Mesenchymal stem cell (in vitro differentiated cells and primary cell): ENCODE results near the gene HTR3D.

Experiments
- DNase-seq: peaks from one replicate; pipeline ENCODE4 v3.0.0-alpha.2; 2013
- H2AFZ ChIP-seq: one replicate; pipeline ENCODE4 v1.6.1; 2013; ENCODE audit warnings: low read depth, mild to moderate bottlenecking, control low read depth, inconsistent platforms, low read length, moderate library complexity
- H2AK5ac ChIP-seq: 2 replicates; pipeline ENCODE4 v1.6.1; 2013; ENCODE audit warnings: low read length, moderate library complexity, mild to moderate bottlenecking, inconsistent platforms; ENCODE audit not compliant: severe bottlenecking
- H2BK120ac ChIP-seq: one replicate; pipeline ENCODE4 v1.6.1; 2013; ENCODE audit warnings: low read depth, mild to moderate bottlenecking, inconsistent platforms, low read length, moderate library complexity
- H2BK12ac ChIP-seq, 2 experiments: one replicate each; pipeline ENCODE4 v1.6.1; 2013; ENCODE audit warnings: inconsistent platforms in 2 of 2, low read length in 2 of 2, mild to moderate bottlenecking in 2 of 2, moderate library complexity in 2 of 2, control low read depth in 1 of 2
- H2BK15ac ChIP-seq: one replicate; pipeline ENCODE4 v1.6.1; 2013; ENCODE audit warnings: mild to moderate bottlenecking, low read depth, inconsistent platforms; ENCODE audit not compliant: poor library complexity, severe bottlenecking
- H2BK5ac ChIP-seq: 2 replicates; pipeline ENCODE4 v1.6.1; 2013; ENCODE audit warnings: low read depth, mild to moderate bottlenecking, low read length, control low read depth, inconsistent platforms; ENCODE audit not compliant: poor library complexity, severe bottlenecking
- H3K14ac ChIP-seq, 2 experiments: one replicate each; pipeline ENCODE4 v1.6.1; 2013; ENCODE audit warnings: inconsistent platforms in 2 of 2, low read length in 2 of 2, control low read depth in 1 of 2, mild to moderate bottlenecking in 1 of 2, moderate library complexity in 1 of 2
- H3K18ac ChIP-seq, 2 experiments: one replicate each; pipeline ENCODE4 v1.6.1; 2013; ENCODE audit warnings: inconsistent platforms in 2 of 2, low read length in 2 of 2, control low read depth in 1 of 2, low read depth in 1 of 2, mild to moderate bottlenecking in 1 of 2
- H3K23ac ChIP-seq, 2 experiments: one replicate each; pipeline ENCODE4 v1.6.1; 2013; ENCODE audit warnings: inconsistent platforms in 2 of 2, low read length in 2 of 2, mild to moderate bottlenecking in 2 of 2, moderate library complexity in 2 of 2, control low read depth in 1 of 2
- H3K27ac ChIP-seq: 2 replicates; pipeline ENCODE4 v1.5.1; 2013; ENCODE audit warnings: mild to moderate bottlenecking, moderate library complexity, low read length, control low read depth, inconsistent platforms; ENCODE audit not compliant: poor library complexity, severe bottlenecking
- H3K27me3 ChIP-seq, 2 experiments: 2 replicates each; pipeline versions ENCODE4 v1.6.1 to v1.7.0; 2013; ENCODE audit warnings: low read length in 2 of 2, mild to moderate bottlenecking in 2 of 2, moderate library complexity in 2 of 2, control low read depth in 1 of 2, inconsistent platforms in 1 of 2; ENCODE audit not compliant: control insufficient read depth in 1 of 2, insufficient read depth in 1 of 2
- H3K36me3 ChIP-seq, 2 experiments: 2 replicates each; pipeline versions ENCODE4 v1.6.1 to v1.7.0; 2013; ENCODE audit warnings: low read length in 2 of 2, control low read depth in 1 of 2, inconsistent platforms in 1 of 2, low read depth in 1 of 2, mild to moderate bottlenecking in 1 of 2; ENCODE audit not compliant: insufficient read depth in 2 of 2, control insufficient read depth in 1 of 2
- H3K4ac ChIP-seq, 2 experiments: one replicate each; pipeline ENCODE4 v1.6.1; 2013; ENCODE audit warnings: inconsistent platforms in 2 of 2, low read length in 2 of 2, mild to moderate bottlenecking in 2 of 2, moderate library complexity in 2 of 2, control low read depth in 1 of 2, low read depth in 1 of 2
- H3K4me1 ChIP-seq: 2 replicates; pipeline ENCODE4 v1.6.1; 2013; ENCODE audit warnings: low read depth, low read length, control low read depth; ENCODE audit not compliant: control insufficient read depth, insufficient read depth
- H3K4me2 ChIP-seq: 2 replicates; pipeline ENCODE4 v1.6.1; 2013; ENCODE audit warnings: low read length, mild to moderate bottlenecking, inconsistent platforms; ENCODE audit not compliant: poor library complexity, severe bottlenecking
- H3K4me3 ChIP-seq, 2 experiments: 2 replicates each; pipeline versions ENCODE4 v1.5.1 to v1.7.0; 2013; ENCODE audit warnings: low read length in 2 of 2, mild to moderate bottlenecking in 2 of 2, control low read depth in 1 of 2, low read depth in 1 of 2; ENCODE audit not compliant: insufficient read depth in 1 of 2
- H3K79me1 ChIP-seq: replicated peaks from 2 replicates; pipeline ENCODE4 v1.6.1; 2013; ENCODE audit warnings: mild to moderate bottlenecking, control low read depth, low read length, inconsistent platforms; ENCODE audit not compliant: poor library complexity, severe bottlenecking
- H3K9ac ChIP-seq: 2 replicates; pipeline ENCODE4 v1.7.0; 2013; ENCODE audit warnings: mild to moderate bottlenecking, low read length, moderate library complexity
- H3K9me3 ChIP-seq: 2 replicates; pipeline ENCODE4 v1.7.0; 2013; ENCODE audit warnings: mild to moderate bottlenecking, low read length; ENCODE audit not compliant: control insufficient read depth
- H4K8ac ChIP-seq: one replicate; pipeline ENCODE4 v1.6.1; 2013; ENCODE audit warnings: inconsistent platforms, mild to moderate bottlenecking, low read length, moderate library complexity
- H4K91ac ChIP-seq: one replicate; pipeline ENCODE4 v1.6.1; 2013; ENCODE audit warnings: mild to moderate bottlenecking, low read length, inconsistent platforms
- WGBS: methylation state at CpG from one replicate; pipeline ENCODE4 v1.1.7; 2013; ENCODE audit warnings: mixed read lengths; 5-methylcytosine and 5-hydroxymethylcytosine counted together

Gene HTR3D

DNA sequence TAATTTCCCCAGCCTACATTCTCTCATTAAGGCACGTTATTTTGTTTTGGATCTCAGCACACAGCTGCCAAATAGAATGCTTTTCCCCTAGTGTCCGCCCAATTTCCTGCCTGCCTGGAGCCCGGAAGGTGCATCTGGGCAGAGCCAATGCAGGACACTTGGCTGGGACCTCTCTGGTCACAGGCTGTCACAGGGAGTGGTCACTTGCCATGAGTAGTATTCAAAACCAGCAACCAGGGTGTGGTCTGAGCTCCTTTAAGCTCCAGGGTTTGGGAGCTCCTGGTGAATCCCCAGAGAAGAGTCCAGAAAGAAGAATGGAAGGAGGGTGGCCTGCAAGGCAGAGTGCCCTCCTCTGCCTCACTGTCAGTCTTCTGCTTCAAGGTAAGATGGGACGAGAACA, 21.2 kb downstream of the HTR3D start, which contains the start of gene HTR3C:
TSS of gene HTR3C (plus strand) at position 281 of the 400 bp plus-strand sequence. CDS start at position 315, 34 bp downstream.
- Histone ChIP-seq H2AK5ac (no peak within 1 kb of the TSS), H2BK120ac (no peak within 1 kb of the TSS), H3K14ac (no peak within 1 kb of the TSS), H4K8ac (no peak within 1 kb of the TSS), H3K23ac (no peak within 1 kb of the TSS), H2BK12ac (no peak within 1 kb of the TSS), H3K4me1 (no peaks in the 10 kb centered on the region), H3K9ac (no peak within 1 kb of the TSS), H3K27ac (no peak within 1 kb of the TSS), H3K18ac (no peak within 1 kb of the TSS), H2AFZ (no peak within 1 kb of the TSS), H3K36me3 (no peaks in the 10 kb centered on the region), H3K4me3 (no peak within 1 kb of the TSS), H3K9me3 (no peaks in the 10 kb centered on the region), H3K27me3 (peaks cover 29 to 31% of the 10 kb centered on the region in 2 experiments), H2BK5ac (no peak within 1 kb of the TSS), H3K79me1 (no peaks in the 10 kb centered on the region), H3K4ac (no peak within 1 kb of the TSS), H2BK15ac (no peak within 1 kb of the TSS), H4K91ac (no peak within 1 kb of the TSS), H3K4me2 (no peak within 1 kb of the TSS)
- WGBS, result 92% methylated on average over 4 of the region's 4 CpGs
- DNase-seq, result no peak

GRCh38 chr3:184058029-184058428, 26.5 kb downstream of the HTR3D start:
- H2BK12ac ChIP-seq, result no peak overlapping the region
- no peaks in the 10 kb centered on the region for H3K36me3 ChIP-seq
- no peaks in the 10 kb centered on the region for H3K4me1 ChIP-seq
- no peak overlapping the region for H3K4ac ChIP-seq
- no peak overlapping the region for H3K23ac ChIP-seq
- H2BK5ac ChIP-seq, result no peak overlapping the region
- H3K4me3 ChIP-seq, result no peak overlapping the region
- H3K18ac ChIP-seq, result no peak overlapping the region
- no peak overlapping the region for H2AK5ac ChIP-seq
- 75% methylated on average over 9 of the region's 9 CpGs for WGBS
- H3K9ac ChIP-seq, result no peak overlapping the region
- H2BK15ac ChIP-seq, result no peak overlapping the region
- H3K4me2 ChIP-seq, result no peak overlapping the region
- no peaks in the 10 kb centered on the region for H3K79me1 ChIP-seq
- no peak overlapping the region for H2AFZ ChIP-seq
- peak overlapping the region in 1 of 2 experiments; percentile 41 for H3K14ac ChIP-seq
- H3K27ac ChIP-seq, result no peak overlapping the region
- no peak overlapping the region for H4K8ac ChIP-seq
- no peak overlapping the region for H2BK120ac ChIP-seq
- H3K9me3 ChIP-seq, result no peaks in the 10 kb centered on the region
- no peak overlapping the region for H4K91ac ChIP-seq
- DNase-seq, result no peak
- H3K27me3 ChIP-seq, result peaks cover 29 to 35% of the 10 kb centered on the region in 2 experiments

DNA sequence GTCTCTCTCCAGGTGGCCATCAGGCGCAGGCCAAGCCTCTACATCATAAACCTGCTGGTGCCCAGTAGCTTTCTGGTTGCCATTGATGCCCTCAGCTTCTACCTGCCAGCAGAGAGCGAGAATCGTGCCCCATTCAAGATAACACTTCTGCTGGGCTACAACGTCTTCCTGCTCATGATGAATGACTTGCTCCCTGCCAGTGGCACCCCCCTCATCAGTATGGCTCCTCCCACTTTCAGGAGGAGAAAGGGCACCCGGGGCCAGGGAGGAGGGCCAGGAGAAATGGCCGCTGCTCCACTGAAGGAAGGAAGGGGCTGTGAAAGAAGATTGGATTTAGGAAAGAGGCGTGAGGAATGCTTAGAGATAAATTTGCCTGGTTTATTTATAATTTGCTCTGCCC, 27.9 kb downstream of the HTR3D start:
- Histone ChIP-seq H3K27me3 (peaks cover 22 to 31% of the 10 kb centered on the region in 2 experiments), H3K23ac (no peak overlapping the region), H2AK5ac (no peak overlapping the region), H3K36me3 (no peaks in the 10 kb centered on the region), H3K4me3 (no peak overlapping the region), H2BK5ac (no peak overlapping the region), H3K4ac (no peak overlapping the region), H2BK12ac (no peak overlapping the region), H2AFZ (no peak overlapping the region), H3K4me2 (no peak overlapping the region), H3K79me1 (no peaks in the 10 kb centered on the region), H4K8ac (no peak overlapping the region), H2BK15ac (no peak overlapping the region), H3K4me1 (no peaks in the 10 kb centered on the region), H2BK120ac (no peak overlapping the region), H4K91ac (no peak overlapping the region), H3K14ac (no peak overlapping the region), H3K18ac (no peak overlapping the region), H3K9me3 (no peaks in the 10 kb centered on the region), H3K9ac (no peak overlapping the region), H3K27ac (no peak overlapping the region)
- no peak for DNase-seq
- WGBS, result 75% methylated on average over 6 of the region's 7 CpGs

GRCh38 chr3:184062637-184063036, 31.1 kb downstream of the HTR3D start:
- Histone ChIP-seq H2AFZ (no peak overlapping the region), H3K4me1 (no peaks in the 10 kb centered on the region), H3K23ac (no peak overlapping the region), H2BK5ac (no peak overlapping the region), H3K4me2 (no peak overlapping the region), H3K4me3 (no peak overlapping the region), H2BK12ac (no peak overlapping the region), H4K91ac (no peak overlapping the region), H3K27ac (no peak overlapping the region), H4K8ac (no peak overlapping the region), H3K4ac (no peak overlapping the region), H3K18ac (no peak overlapping the region), H3K27me3 (peaks cover 14 to 17% of the 10 kb centered on the region in 2 experiments), H3K14ac (no peak overlapping the region), H3K9ac (no peak overlapping the region), H2BK15ac (no peak overlapping the region), H2BK120ac (no peak overlapping the region), H3K9me3 (no peaks in the 10 kb centered on the region), H3K79me1 (no peaks in the 10 kb centered on the region), H2AK5ac (no peak overlapping the region), H3K36me3 (no peaks in the 10 kb centered on the region)
- no peak for DNase-seq
